HG02623 (cell line): ENCODE results near the gene IGLL5.
"Not testable (repeated sequence)": the region's sequence is repeated elsewhere in the genome, so short reads cannot be mapped to it uniquely, and the experiment has no call there.

Source experiments
- ATAC-seq: cut with Tn5 transposase; IDR thresholded peaks from one replicate; pipeline ENCODE4 v1.9.1; 2021; ENCODE audit warnings: moderate library complexity; ENCODE audit not compliant: unreplicated experiment

IGLL5 gene

DNA sequence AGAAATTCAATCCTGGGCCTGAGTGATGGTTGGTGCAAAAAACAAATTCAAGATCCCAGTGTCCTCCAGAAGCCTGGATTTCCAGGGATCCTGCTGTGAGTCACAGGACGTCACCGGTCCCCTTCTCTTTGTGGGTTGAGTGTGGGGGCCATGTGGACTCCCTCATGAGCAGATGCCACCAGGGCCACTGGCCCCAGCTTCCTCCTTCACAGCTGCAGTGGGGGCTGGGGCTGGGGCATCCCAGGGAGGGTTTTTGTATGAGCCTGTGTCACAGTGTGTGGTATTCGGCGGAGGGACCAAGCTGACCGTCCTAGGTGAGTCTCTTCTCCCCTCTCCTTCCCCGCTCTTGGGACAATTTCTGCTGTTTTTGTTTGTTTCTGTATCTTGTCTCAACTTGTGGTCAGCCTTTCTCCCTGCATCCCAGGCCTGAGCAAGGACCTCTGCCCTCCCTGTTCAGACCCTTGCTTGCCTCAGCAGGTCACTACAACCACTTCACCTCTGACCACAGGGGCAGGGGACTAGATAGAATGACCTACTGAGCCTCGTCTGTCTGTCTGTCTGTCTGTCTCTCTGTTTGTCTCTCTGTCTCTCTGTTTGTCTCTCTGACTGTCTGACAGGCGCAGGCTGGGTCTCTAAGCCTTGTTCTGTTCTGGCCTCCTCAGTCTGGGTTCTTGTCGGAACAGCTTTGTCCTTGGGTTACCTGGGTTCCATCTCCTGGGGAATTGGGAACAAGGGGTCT is 11.9 kb downstream of the IGLL5 start:
- ATAC-seq: not testable (repeated sequence)

DNA sequence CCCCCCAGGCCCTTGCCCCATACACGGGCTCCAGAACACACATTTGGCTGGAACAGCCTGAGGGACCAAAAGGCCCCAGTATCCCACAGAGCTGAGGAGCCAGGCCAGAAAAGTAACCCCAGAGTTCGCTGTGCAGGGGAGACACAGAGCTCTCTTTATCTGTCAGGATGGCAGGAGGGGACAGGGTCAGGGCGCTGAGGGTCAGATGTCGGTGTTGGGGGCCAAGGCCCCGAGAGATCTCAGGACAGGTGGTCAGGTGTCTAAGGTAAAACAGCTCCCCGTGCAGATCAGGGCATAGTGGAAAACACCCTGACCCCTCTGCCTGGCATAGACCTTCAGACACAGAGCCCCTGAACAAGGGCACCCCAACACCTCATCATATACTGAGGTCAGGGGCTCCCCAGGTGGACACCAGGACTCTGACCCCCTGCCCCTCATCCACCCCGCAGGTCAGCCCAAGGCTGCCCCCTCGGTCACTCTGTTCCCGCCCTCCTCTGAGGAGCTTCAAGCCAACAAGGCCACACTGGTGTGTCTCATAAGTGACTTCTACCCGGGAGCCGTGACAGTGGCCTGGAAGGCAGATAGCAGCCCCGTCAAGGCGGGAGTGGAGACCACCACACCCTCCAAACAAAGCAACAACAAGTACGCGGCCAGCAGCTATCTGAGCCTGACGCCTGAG is 13.1 kb downstream of the IGLL5 start:
- not testable (repeated sequence) for ATAC-seq

DNA sequence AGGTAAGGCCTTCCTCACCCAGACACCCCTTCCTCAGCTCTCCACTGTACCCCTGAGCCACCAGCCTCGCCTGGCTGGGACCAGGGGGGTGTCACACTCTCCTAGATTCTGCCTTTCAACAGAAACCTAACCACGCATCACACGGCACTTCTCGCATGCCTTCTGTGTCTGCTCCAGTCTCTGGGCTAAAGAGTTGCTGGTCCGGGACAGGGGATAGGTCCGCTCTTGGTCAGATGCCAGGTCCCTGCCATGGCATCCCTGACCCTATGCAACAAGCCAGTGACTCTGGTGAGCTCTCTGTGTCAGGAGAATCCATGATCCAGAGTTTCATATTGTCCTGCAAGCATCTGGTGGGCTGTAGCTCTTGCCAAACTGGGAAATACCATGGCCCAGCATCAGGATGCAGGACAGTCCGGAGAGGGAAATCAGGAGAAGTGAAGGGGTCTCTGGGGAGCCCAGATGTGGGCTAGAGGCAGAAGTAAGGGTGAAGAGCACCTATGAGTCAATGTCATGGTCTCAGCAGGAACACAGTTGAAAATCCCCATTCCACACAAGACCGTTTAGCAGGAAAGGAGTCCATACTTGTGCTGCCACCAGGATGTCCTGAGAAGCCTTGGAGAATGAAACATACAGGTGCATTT is 14.1 kb downstream of the IGLL5 start:
- no peak for ATAC-seq

DNA sequence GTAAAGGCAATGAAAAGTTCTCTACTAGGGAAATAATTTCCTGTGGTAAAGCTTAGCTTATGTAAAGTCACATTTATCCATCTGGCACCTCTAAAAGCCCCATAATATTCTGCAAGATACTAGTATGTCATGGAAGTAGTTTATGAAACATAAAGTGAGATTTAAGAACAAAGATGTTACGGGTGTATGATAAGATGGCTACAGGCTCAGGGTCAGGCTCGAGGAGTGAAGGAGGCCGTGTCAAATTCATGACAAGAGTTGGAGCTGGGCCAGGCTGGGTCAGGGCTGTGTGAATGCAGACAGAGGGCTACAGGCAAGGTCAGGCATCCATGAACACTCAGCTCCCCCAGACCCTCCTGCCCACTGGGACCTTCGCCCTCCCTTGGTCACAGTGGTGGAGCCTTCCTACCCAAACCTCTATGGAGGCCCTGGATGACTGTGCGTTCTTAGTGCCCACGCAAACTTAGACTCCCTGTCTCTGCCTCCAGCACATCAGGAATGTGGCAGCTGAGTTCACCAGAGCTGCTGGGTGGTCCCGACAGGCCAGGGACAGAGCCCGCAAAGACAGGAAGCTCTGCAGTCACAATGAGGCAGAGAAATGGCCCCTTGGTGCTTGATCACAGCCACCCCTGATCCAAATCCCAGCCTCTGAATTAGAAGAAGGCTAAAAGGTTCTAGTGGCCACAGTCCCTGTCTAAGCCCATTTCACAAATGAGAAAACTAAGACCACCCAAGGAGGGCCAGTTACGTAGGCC is 14.8 kb downstream of the IGLL5 start:
- no peak for ATAC-seq

DNA sequence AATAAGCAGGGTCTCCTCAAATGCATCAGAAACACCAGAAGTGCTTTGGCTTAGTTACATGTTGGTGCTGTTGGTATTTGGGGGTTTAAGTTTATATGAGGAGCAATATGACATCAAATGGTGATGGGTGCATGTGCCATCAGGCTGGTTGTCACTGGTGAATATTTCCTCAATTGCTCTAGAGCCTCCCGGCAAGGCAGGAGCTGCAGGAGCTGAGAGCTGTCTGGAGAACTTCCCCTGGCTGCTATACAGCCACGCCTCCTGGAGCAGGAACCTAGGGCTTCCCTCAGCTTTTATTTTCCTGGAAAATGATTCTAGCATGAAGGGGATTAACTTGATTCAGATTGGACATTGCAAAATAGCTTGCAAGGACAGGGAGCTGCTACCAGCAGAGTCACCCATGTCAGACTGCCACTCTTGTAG is 15.8 kb downstream of the IGLL5 start:
- ATAC-seq: no peak

DNA sequence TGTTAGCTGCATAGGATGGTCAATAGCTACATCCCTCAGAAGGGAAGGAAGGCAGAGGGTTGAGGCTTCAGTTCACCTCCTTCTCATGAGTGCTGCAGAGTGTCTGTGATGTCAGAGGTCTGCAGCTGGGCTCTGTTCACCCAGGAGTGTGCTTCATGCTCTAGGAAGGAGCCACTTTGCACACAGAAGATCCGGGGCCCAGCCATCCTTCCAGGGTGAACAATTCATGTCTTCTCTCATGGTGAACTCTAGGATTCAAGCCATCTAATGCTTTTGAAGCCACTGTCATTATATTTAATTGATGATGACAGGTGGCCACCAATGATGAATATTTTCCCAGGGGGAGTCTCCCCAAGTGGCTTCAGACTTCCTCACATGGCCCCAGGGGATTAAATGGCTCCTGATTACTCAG is 16.2 kb downstream of the IGLL5 start:
- ATAC-seq: not testable (repeated sequence)

DNA sequence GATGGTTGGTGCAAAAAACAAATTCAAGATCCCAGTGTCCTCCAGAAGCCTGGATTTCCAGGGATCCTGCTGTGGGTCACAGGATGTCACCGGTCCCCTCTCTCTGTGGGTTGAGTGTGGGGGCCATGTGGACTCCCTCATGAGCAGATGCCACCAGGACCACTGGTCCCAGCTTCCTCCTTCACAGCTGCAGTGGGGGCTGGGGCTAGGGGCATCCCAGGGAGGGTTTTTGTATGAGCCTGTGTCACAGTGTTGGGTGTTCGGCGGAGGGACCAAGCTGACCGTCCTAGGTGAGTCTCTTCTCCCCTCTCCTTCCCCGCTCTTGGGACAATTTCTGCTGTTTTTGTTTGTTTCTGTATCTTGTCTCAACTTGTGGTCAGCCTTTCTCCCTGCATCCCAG is 17.1 kb downstream of the IGLL5 start:
- ATAC-seq: not testable (repeated sequence)

DNA sequence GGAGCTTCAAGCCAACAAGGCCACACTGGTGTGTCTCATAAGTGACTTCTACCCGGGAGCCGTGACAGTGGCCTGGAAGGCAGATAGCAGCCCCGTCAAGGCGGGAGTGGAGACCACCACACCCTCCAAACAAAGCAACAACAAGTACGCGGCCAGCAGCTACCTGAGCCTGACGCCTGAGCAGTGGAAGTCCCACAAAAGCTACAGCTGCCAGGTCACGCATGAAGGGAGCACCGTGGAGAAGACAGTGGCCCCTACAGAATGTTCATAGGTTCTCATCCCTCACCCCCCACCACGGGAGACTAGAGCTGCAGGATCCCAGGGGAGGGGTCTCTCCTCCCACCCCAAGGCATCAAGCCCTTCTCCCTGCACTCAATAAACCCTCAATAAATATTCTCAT is 18.8 kb downstream of the IGLL5 start:
- not testable (repeated sequence) for ATAC-seq

DNA sequence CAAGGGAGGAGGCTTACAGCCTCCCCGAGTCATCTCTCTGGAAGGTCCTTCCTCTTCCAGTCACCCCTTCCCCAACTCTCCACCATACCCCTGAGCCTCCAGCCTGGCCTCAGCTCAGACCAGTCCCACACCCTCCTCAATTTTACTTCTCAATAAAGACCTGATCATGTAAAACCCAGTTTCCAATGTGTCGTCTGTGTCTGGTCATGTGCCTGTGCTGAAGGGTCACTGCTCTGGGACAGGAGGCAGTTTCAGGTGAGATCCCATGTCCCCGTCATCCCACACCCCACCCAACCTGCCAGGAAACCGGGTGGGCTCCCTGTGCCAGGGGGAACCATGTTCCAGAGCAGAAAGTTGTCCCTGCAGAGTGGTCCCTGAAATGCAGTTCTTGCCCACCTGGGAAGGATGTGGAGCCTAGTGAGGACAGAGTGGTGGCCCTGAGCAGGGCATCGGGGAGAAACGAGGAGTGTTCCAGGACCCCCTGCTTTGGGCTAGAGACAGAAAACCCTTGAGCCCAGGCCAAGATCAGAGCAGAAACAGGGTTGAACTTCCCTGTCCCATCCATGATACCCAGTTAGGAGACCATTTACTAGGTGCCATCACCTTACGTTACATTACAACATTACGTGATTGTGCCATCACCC is 19.4 kb downstream of the IGLL5 start:
- no peak for ATAC-seq

DNA sequence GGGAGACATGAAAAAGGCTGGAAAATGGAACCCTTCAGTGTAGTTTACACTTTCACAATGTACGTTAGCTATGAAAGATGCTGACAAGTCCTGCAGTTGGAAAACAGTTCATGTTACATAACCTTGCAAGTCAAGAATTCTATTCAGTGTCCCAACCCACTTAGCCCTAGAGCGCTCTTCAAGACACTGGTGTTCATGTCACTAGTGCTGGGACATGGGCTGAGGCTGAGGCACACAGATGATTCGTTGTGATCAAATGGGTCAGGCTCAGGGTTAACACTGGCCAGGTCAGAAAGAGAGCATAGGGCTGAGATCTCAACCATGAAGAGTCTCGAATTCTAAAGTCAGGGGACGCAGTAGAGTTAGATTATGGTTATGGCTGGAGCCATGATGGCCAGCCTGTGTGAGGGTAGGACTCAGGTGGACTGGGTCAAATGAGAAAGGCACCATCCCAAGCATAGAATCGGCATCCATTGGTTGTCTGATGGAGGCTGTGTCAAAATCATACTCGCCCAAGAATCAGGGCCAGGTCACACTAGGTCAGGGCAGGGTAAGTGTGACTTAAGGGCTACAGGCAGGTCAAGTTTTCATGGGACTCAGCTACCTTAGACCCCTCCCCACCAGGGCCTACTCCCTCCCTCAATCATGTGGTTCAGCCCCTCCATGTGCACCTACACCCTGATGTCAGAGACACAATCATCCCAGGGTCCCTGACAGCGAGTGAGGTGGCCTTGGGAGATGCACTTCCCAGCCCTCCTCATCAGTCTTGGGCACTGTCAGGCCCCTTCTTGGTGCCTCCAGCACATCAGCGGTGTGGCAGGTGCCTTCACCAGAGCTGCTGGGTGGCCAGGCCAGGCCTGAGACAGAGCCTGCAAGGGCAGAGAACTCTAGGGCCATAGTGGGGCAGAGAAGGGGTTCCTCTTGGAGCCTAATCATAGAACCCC is 20.2 kb downstream of the IGLL5 start:
- ATAC-seq: no peak

DNA sequence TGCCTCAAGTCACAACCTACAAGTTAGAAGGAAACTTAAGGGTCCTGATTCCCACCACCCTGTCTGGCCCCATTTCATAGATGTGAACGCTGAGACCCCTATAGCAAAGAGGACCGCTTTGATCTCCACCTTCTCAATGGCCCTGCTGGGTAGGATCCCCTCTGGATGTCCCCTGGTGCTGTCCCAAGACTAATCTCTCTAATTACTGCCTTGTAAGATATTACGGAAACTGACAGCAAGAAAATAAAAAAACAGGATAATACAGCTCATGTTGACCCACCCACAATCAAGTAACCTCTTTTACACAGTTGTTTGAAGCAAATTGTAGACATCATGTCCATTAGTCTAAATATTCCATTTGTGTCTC is 20.9 kb downstream of the IGLL5 start:
- ATAC-seq: no peak

DNA sequence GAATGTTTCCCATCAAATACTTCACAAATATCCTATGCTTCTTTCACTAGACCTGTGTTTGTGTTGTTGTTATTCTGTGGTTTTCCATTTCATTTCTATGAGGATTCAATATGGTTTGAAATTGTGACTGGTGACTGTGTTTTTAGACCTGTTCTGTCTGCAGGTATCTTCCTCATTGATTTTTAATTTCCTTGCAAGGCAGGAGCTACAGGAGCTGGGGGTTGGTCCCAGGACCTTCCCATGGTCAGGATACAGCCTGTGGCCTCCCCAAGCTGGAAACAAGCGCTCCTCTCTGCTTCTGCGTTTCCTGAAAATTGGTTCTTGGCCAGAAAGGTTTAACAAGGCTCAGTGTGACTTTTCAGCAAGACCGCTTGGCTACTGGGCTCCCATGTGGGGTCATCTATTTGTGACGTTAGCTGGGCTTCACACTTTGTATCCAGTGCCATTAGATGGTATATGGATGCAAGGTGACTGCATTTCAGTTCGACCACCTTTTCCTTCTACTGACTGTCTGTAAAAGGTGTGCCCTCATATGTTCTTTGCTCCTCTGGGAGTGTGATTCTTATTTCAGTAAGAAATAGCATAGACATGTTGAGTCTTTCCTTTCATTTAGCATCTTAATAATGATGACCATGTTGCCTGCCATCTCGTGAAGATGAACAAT is 21.5 kb downstream of the IGLL5 start:
- ATAC-seq: no peak

DNA sequence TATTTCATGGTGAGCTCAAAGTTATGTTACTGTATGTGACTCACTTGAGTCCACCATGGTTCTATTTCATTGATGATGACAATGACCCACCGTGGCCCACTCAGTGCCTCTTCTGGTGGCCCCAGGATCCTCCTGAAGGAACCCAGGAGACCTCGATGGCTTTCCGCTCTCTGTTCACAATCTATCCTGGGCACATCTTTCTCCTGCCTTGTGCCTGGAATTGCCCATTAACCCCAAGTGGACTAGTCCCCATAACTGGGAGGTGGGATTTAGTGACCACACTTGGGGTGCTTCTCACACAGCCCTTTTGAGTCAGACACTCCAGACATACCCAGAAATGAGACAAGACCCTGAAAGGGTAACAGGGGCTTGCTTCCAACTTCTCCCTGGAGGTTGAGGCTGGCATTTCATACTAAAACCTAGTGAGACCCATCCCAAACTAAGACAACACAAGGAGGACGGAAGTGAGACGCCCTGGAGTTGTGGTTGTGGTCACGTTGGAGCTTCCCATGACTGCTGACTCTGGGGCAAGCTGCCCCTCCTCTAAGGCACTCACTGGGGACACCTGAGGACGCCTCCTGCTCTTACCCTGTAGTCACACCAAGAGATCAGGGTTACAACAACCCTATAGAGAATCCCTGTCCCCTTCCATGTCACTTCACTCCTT is 22.1 kb downstream of the IGLL5 start:
- ATAC-seq: no peak

DNA sequence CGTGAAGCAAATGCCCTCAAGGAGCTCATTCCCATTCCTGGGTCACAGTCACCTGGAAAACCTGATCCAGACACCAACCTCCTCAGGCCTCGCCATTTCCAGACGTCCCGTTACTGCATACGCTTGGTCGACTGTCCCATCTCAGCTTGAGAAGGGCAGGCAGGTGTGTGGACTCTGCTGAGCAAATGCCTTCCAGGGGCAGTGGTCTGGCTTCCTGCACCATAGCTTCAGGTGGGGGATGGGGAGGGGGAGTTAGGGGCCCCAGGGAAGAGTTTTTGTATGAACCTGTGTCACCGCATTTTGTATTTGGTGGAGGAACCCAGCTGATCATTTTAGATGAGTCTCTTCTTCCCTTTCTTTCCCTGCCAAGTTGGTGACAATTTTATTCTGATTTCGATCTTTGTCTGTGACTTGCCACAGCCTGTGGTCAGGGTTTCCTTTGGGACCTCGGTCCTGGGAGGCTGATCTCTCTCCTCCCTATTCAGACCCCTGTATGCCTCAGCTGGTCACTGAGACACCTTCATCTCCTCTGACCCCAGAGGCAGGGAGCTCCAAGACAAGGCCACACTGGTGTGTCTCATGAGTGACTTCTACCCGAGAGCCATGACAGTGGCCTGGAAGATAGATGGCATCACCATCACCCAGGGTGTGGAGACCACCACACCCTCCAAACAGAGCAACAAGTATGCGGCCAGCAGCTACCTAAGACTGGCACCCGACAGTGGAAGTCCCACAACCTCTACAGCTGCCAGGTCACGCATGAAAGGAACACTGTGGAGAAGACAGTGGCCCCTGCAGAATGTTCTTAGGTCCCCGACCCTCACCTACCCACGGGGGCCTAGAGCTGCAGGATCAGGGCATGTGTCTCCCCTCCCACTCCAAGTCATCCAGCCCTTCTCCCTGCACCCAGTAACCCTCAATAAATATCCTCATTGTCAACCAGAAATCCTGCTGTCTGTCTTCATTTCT is 22.9 kb downstream of the IGLL5 start:
- no peak for ATAC-seq

DNA sequence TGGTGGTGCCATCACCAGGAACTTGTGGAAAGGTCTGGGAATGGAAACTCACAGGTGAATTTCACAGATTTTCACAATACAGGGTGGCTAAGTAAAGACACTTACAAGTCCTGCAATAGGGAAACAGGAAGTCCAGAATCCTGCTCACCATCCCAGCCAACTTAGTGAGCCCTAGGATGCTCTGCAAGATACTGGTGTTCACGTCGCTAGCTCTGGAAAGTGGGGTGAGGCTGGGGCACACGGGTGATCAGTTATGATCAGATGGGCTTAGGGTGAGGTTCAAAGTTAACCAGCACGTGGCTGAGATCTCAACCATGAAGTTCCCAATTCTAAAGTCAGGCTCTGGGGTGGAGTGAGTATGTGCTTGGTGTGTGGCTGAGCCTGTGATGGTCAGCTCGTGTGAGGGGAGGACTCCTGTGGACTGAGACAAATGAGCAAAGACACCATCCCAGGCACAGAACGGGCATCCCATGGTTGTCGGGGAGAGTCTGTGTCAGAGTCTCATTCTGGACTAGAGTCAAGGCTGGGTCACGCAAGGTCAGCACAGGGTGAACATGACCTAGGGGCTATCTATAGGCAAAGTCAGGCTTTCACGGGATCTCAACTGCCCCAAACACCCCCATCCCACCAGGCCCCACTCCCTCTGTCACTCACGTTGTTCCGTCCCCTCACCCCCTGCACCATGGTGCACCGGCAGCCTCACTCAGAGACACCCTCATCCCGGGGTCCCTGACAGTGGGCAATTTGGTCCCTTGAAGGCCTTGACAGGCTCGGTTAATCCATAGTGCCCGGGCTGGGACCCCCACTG is 23.9 kb downstream of the IGLL5 start:
- ATAC-seq: no peak

DNA sequence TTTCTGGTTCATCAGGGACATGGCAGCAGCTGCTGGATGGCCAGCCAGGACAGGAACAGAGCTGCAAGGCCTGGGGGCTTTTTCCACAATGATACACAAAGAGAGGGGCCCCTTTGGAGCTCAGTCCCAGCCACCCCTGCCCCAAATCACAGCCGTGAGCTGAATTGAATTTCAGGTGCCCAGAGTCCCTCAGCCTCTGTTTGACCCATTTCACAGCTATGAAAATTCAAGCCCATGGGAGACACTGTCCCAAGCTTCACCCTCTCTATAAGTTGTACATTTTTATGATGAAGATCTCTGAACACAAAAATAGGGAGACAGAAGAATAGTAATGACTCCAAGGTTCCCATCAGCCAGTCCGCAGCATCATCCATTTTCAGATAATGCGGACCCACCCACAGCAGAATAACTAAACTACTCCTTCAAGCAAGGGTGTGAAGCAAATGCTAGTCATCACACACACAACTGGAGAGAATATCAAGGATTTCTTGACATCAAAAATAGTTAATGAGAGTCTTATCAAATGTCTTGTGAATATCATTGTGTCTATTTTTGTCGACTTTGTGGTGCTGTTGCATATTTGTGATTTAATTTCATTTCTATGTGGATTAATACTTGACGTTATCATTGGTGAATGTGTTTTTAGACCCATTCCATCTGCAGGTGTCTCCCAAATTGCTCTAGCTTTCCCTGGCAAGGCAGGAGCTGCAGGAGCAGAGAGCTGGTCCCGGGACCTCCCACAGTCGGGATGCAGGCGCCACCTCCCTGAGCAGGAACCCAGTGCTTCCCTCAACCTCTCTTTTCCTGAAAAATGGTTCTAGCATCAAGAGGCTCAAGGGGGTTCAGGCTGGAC is 24.7 kb downstream of the IGLL5 start:
- no peak for ATAC-seq
